Measurements from ENCODE around the gene POLL. TPM values are rescaled to one million over a fixed set of nuclear protein-coding genes. Genes with fewer than 3 reads are reported as not detected.

Gene POLL
- total and polyA plus RNA-seq, 11 donors = 12.3 to 21.6 (median 17.7) TPM

DNA sequence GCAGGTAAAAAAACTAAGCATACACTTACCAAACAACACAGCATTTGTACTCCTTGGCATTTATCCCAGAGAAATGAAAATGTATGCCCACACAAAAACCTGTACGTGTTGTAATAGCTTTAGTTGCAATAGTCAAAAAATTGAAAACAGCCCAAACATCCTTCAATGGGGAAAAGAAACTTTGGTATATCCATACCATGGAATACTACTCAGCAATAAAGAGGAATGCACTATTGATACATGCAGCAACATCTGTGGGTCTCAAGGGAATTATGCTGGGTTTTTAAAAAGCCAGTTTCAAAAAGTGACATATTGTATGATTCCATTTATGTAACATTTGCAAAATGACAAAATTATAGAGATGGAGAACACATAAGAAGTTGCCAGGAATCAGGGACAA is 35.5 kb upstream of the POLL start:
- Histone ChIP-seq H3K27ac (no peak overlapping the region), H3K4me1 (peaks cover 0 to 21% (median 0%) of the 10 kb centered on the region in 12 donors), H3K9me3 (peaks cover 0 to 3% (median 0%) of the 10 kb centered on the region in 12 donors), H3K4me3 (no peak overlapping the region), H3K36me3 (peaks cover 0 to 68% (median 45%) of the 10 kb centered on the region in 9 donors), H3K27me3 (no peaks in the 10 kb centered on the region)
- 84 to 95% (median 91%) methylated on average over 1 of the region's 1 CpG for WGBS, 4 donors
- intact Hi-C loops (cut with DNase I) = no loop called here
- ATAC-seq = no peak
- TF ChIP-seq, protein P1, sequence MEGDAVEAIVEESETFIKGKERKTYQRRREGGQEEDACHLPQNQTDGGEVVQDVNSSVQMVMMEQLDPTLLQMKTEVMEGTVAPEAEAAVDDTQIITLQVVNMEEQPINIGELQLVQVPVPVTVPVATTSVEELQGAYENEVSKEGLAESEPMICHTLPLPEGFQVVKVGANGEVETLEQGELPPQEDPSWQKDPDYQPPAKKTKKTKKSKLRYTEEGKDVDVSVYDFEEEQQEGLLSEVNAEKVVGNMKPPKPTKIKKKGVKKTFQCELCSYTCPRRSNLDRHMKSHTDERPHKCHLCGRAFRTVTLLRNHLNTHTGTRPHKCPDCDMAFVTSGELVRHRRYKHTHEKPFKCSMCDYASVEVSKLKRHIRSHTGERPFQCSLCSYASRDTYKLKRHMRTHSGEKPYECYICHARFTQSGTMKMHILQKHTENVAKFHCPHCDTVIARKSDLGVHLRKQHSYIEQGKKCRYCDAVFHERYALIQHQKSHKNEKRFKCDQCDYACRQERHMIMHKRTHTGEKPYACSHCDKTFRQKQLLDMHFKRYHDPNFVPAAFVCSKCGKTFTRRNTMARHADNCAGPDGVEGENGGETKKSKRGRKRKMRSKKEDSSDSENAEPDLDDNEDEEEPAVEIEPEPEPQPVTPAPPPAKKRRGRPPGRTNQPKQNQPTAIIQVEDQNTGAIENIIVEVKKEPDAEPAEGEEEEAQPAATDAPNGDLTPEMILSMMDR (IDR thresholded peaks at IDR 0.05) = no peak
- no peak for TF ChIP-seq POLR2A (IDR thresholded peaks at IDR 0.05)
- no peak for DNase-seq

DNA sequence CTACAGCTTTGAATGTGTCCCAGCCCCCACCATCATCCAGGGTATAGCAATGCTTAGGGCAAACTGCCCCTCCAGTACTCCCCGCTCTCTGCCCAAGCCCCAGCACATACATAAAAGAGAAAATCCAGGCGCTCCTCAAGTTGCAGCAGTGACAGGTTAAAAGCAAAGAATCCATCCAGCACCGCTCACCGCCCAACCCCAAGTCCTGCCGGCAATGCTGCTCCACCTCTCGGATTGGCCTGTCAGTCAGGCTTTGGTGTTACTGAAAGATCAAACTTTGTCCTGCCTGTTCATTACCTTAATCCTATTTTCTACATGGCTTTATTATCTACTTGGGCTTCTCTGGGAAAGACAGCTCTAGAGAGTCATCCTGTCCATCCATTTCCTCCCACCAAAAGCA is 31.9 kb upstream of the POLL start:
- TF ChIP-seq, protein P1 (IDR thresholded peaks at IDR 0.05) = no peak
- no peak for TF ChIP-seq POLR2A (IDR thresholded peaks at IDR 0.05)
- Histone ChIP-seq H3K36me3 (peaks cover 0 to 87% (median 45%) of the 10 kb centered on the region in 9 donors), H3K27me3 (no peaks in the 10 kb centered on the region), H3K9me3 (peaks cover 0 to 3% (median 0%) of the 10 kb centered on the region in 12 donors), H3K27ac (no peak overlapping the region), H3K4me1 (peaks cover 0 to 18% (median 0%) of the 10 kb centered on the region in 12 donors), H3K4me3 (no peak overlapping the region)
- no peak for ATAC-seq
- 92 to 96% (median 95%) methylated on average over 6 of the region's 6 CpGs for WGBS, 4 donors
- DNase-seq = no peak
- intact Hi-C loops (cut with DNase I) = no loop called here

DNA sequence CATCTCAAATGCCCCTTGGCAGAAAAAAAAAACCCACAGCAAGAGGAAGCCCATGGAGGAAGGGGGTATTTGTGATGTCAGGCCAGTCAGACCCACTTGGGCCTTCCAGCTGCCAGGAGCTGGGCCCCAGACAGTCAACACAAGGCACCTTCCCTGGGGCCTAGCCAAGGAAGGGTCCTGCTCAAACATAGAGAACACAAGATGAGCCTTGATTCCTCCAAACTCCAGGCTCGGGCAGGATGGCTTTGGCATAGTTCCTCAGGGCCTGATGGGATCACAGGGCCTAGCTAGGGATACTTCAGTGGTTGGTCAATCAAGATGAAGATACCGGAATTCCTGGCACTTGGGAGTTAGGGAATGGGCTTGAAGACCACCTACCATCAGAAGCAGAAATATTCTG is 30.8 kb upstream of the POLL start:
- TF ChIP-seq, protein P1 (IDR thresholded peaks at IDR 0.05) = no peak
- TF ChIP-seq POLR2A (IDR thresholded peaks at IDR 0.05) = no peak
- H3K27me3 ChIP-seq = no peaks in the 10 kb centered on the region
- no peak overlapping the region for H3K4me3 ChIP-seq
- peaks cover 0 to 79% (median 39%) of the 10 kb centered on the region in 9 donors for H3K36me3 ChIP-seq
- intact Hi-C loops (cut with DNase I) = no loop called here
- DNase-seq (no peak), ATAC-seq (no peak)
- H3K9me3 ChIP-seq = peaks cover 0 to 3% (median 0%) of the 10 kb centered on the region in 12 donors
- peaks cover 0 to 11% (median 0%) of the 10 kb centered on the region in 12 donors for H3K4me1 ChIP-seq
- H3K27ac ChIP-seq = no peak overlapping the region
- WGBS, 4 donors = 94 to 100% (median 97%) methylated on average over 2 of the region's 2 CpGs

DNA sequence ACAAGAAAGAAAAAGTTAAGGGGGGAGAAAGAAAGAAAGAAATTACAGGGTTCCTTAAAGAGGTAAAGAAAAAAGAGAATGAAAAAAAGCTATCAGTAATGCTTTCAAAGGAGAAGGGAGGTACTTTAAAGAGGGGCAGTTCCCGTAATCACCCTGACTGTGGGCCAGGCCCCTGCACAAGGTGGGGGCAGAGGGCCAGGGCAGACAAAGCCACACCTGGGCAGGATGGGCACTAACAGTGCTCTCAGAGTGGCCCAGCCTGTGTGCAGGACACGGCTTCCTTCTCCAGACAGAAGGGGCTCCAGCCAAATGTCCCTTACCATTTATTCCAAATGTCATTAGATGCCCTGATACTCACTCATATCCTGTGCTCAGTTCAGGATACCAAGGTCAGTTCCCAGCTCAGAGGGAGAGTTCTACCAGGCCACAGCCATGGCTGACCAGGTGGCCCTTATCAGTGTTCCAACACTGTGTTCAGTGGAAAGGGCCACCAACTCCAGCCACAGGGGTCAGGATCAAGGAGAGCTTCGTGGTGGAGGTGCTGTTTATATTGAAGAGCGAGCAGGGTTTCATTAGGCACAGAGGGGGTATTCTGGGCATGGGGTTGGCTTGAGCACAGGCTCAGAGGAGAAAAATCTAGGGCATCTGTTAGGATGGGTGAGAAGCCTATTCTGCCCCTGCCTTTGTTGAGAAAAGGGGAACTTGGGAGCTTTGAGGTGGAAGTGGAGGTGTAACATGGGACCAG is 29.9 kb upstream of the POLL start:
- Histone ChIP-seq H3K36me3 (peaks cover 0 to 70% (median 31%) of the 10 kb centered on the region in 9 donors), H3K27ac (no peak overlapping the region), H3K9me3 (no peaks in the 10 kb centered on the region), H3K4me3 (no peak overlapping the region), H3K27me3 (no peaks in the 10 kb centered on the region), H3K4me1 (peaks cover 0 to 11% (median 0%) of the 10 kb centered on the region in 12 donors)
- WGBS, 4 donors = 83 to 89% (median 88%) methylated on average over 4 of the region's 4 CpGs
- intact Hi-C loops (cut with DNase I) = no loop called here
- ATAC-seq = no peak
- DNase-seq = no peak
- TF ChIP-seq, protein P1 (IDR thresholded peaks at IDR 0.05) = no peak
- no peak for TF ChIP-seq POLR2A (IDR thresholded peaks at IDR 0.05)

Data from heart left ventricle (tissue), 16 donors.